HepG2 (cell line): ENCODE measurements around the gene RPL36AL. TPM values are rescaled to one million over a fixed set of nuclear protein-coding genes. Genes with fewer than 3 reads are reported as not detected.

Source experiments
- CHD2 ChIP-seq: IDR thresholded peaks from 2 replicates; pipeline ENCODE4 v1.6.1; 2011; ENCODE audit warnings: low read depth, low read length, improper control_type of control experiment
- ELF1 ChIP-seq: sonication (generic); formaldehyde crosslinking; IDR thresholded peaks from 2 replicates; pipeline ENCODE4 v1.4.0; 2020; ENCODE audit warnings: missing genetic modification reagents
- MAFF ChIP-seq: IDR thresholded peaks from 2 replicates; pipeline ENCODE4 v1.6.1; 2011; ENCODE audit warnings: low read depth, low read length, improper control_type of control experiment
- MED8 ChIP-seq: sonication (generic); formaldehyde crosslinking; IDR thresholded peaks from 2 replicates; pipeline ENCODE4 v1.8.1; 2023; ENCODE audit warnings: mild to moderate bottlenecking, missing genetic modification reagents; ENCODE audit not compliant: insufficient replicate concordance
- MYC ChIP-seq: sonication (generic); formaldehyde crosslinking; IDR thresholded peaks from 2 replicates; pipeline ENCODE4 v1.9.0; 2021; ENCODE audit warnings: missing genetic modification reagents, borderline replicate concordance
- RARA ChIP-seq: IDR thresholded peaks from 2 replicates; pipeline ENCODE4 v1.6.1; 2016; ENCODE audit warnings: missing genetic modification reagents, missing compliant biosample characterization
- RCOR2 ChIP-seq: IDR thresholded peaks from 2 replicates; pipeline ENCODE4 v1.6.1; 2016; ENCODE audit warnings: missing biosample characterization, missing genetic modification reagents
- SMAD9 ChIP-seq: sonication (generic); formaldehyde crosslinking; IDR thresholded peaks from 2 replicates; pipeline ENCODE4 v1.5.1; 2020; ENCODE audit warnings: mild to moderate bottlenecking, missing genetic modification reagents
- TGIF2 ChIP-seq: IDR thresholded peaks from 2 replicates; pipeline ENCODE4 v1.6.1; 2016; ENCODE audit warnings: control low read depth, missing compliant biosample characterization
- ZFP36L1 ChIP-seq: sonication (generic); formaldehyde crosslinking; IDR thresholded peaks from 2 replicates; pipeline ENCODE4 v1.8.0; 2022; ENCODE audit warnings: mild to moderate bottlenecking, missing genetic modification reagents, moderate library complexity
- ZNF20 ChIP-seq: sonication (generic); formaldehyde crosslinking; IDR thresholded peaks from 2 replicates; pipeline ENCODE4 v1.4.0; 2020; ENCODE audit warnings: mild to moderate bottlenecking, moderate library complexity, missing genetic modification reagents
- ZNF557 ChIP-seq: sonication (generic); formaldehyde crosslinking; IDR thresholded peaks from 2 replicates; pipeline ENCODE4 v1.4.0; 2020; ENCODE audit warnings: missing genetic modification reagents
- ZNF577 ChIP-seq: sonication (generic); formaldehyde crosslinking; IDR thresholded peaks from 2 replicates; pipeline ENCODE4 v1.4.0; 2020; ENCODE audit warnings: mild to moderate bottlenecking, low read depth, missing genetic modification reagents, borderline replicate concordance
- ZNF761 ChIP-seq: sonication (generic); formaldehyde crosslinking; conservative IDR thresholded peaks from 2 replicates; pipeline ENCODE4 v1.4.0; 2020; ENCODE audit warnings: mild to moderate bottlenecking, missing genetic modification reagents
- polyA plus RNA-seq, 8 experiments: library from polyadenylated mRNA; depleted of rRNA in 3 of 8; stranded (reverse) in 7 of 8; unstranded in 1 of 8; fragments of >200 nt; fragmentation: Illumina TruSeq in 4 of 8; extraction: Trizol in 4 of 8; gene quantifications; 2 replicates each; pipeline versions ENCODE4 v1.2.1 to v1.2.3, GENCODE V29; 2011 to 2016; ENCODE audit warnings: low read depth in 4 of 8, missing spikeins in 1 of 8, mixed read lengths in 1 of 8; ENCODE audit not compliant: insufficient read depth in 1 of 8
- total RNA-seq, 5 experiments: library from RNA; depleted of rRNA; stranded (reverse); fragments of >200 nt; fragmentation: Illumina TruSeq; extraction: Trizol; gene quantifications; 2 replicates each; pipeline ENCODE4 v1.2.3, GENCODE V29; 2016; ENCODE audit warnings: low read depth in 1 of 5
- TF ChIP-seq, protein P1 (sequence below): IDR thresholded peaks from 2 replicates; pipeline ENCODE4 v1.6.1; 2016; ENCODE audit warnings: missing compliant biosample characterization, missing genetic modification reagents, borderline replicate concordance
- TF ChIP-seq, protein P2 (sequence below), 2 experiments: fragments of 450-650 bp in 1 of 2; sonication (generic) in 1 of 2; formaldehyde crosslinking in 1 of 2; IDR thresholded peaks; 2 replicates each; pipeline versions ENCODE4 v1.6.1 to v1.8.0; 2016 to 2022; ENCODE audit warnings: antibody characterized with exemption in 1 of 2, mild to moderate bottlenecking in 1 of 2, missing genetic modification reagents in 1 of 2
- TF ChIP-seq, protein P3 (sequence below): sonication (generic); formaldehyde crosslinking; IDR thresholded peaks from 2 replicates; pipeline ENCODE4 v1.4.0; 2020; ENCODE audit warnings: missing genetic modification reagents

Gene RPL36AL
- total and polyA plus RNA-seq, 2 of the 13 experiments (the other 11 are each of a cell fraction or from before 2014, with no cell fraction given): 90.0 to 294 TPM

DNA sequence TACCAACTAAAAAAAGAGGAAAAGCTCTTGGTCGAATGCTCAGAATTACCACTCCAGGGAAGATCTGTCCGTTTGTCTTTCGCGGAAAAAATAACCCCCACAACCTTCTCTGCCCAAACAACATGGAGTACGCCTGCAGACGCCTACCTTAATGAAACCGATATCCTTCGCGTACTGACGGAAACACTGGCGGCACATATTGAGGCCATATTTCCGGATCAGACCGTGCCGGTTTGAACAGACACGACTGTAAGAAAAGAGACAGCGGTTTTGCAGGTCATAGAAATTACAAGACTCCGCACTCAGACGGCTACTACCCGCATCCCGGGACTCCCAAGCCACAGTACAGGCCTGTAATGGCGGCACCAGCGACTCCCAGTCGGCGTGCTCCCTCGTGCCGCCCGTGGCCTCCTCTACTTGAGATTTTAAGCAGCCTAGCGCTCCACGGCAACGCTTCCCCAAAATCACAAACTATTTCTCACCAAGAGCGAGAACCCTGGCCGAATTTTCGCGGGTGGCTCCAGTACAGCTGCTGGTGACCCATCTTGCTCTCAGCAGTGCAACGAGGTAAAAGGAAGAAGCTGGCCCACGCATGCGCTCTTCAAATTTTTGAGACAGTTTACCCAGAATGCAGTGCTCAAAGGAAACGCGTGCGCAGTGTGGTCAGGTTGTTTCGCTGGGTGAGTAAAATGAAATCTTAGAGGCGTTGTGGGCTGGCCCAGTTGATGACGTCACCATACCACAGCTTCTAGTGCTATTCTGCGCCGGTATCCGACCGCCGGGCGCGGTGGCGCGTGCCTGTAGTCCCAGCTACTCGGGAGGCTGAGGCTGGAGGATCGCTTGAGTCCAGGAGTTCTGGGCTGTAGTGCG, 34.4 kb downstream of the RPL36AL start, which contains the start of gene RPS29 (continued):
- TF ChIP-seq ZNF20 (no peak), RARA (CRISPR knock-in tag) (no peak), SMAD9 (no peak), RCOR2 (CRISPR knock-in tag) (peak; percentile 76; the same call in 1 of the 2 replicates), CHD2 (no peak), ZNF761 (no peak), MYC (CRISPR knock-in tag) (peak; percentile 96), TGIF2 (no peak), ELF1 (CRISPR knock-in tag) (peak; percentile 29), MED8 (CRISPR knock-in tag) (no peak), ZNF557 (peak; percentile 79), ZFP36L1 (CRISPR knock-in tag) (peak; percentile 44; the same call in 1 of the 2 replicates), MAFF (0 out of 2 replicates have a peak, but pooled peaks have one; percentile 20), ZNF577 (CRISPR knock-in tag) (no peak)
- TF ChIP-seq, protein P1, sequence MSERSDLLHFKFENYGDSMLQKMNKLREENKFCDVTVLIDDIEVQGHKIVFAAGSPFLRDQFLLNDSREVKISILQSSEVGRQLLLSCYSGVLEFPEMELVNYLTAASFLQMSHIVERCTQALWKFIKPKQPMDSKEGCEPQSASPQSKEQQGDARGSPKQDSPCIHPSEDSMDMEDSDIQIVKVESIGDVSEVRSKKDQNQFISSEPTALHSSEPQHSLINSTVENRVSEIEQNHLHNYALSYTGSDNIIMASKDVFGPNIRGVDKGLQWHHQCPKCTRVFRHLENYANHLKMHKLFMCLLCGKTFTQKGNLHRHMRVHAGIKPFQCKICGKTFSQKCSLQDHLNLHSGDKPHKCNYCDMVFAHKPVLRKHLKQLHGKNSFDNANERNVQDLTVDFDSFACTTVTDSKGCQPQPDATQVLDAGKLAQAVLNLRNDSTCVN (CRISPR knock-in tag): no peak
- TF ChIP-seq, protein P2, sequence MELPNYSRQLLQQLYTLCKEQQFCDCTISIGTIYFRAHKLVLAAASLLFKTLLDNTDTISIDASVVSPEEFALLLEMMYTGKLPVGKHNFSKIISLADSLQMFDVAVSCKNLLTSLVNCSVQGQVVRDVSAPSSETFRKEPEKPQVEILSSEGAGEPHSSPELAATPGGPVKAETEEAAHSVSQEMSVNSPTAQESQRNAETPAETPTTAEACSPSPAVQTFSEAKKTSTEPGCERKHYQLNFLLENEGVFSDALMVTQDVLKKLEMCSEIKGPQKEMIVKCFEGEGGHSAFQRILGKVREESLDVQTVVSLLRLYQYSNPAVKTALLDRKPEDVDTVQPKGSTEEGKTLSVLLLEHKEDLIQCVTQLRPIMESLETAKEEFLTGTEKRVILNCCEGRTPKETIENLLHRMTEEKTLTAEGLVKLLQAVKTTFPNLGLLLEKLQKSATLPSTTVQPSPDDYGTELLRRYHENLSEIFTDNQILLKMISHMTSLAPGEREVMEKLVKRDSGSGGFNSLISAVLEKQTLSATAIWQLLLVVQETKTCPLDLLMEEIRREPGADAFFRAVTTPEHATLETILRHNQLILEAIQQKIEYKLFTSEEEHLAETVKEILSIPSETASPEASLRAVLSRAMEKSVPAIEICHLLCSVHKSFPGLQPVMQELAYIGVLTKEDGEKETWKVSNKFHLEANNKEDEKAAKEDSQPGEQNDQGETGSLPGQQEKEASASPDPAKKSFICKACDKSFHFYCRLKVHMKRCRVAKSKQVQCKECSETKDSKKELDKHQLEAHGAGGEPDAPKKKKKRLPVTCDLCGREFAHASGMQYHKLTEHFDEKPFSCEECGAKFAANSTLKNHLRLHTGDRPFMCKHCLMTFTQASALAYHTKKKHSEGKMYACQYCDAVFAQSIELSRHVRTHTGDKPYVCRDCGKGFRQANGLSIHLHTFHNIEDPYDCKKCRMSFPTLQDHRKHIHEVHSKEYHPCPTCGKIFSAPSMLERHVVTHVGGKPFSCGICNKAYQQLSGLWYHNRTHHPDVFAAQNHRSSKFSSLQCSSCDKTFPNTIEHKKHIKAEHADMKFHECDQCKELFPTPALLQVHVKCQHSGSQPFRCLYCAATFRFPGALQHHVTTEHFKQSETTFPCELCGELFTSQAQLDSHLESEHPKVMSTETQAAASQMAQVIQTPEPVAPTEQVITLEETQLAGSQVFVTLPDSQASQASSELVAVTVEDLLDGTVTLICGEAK (IDR thresholded peaks at IDR 0.05): no peak
- TF ChIP-seq, protein P2 (CRISPR knock-in tag; IDR thresholded peaks at IDR 0.05): peak; percentile 63
- TF ChIP-seq, protein P3, sequence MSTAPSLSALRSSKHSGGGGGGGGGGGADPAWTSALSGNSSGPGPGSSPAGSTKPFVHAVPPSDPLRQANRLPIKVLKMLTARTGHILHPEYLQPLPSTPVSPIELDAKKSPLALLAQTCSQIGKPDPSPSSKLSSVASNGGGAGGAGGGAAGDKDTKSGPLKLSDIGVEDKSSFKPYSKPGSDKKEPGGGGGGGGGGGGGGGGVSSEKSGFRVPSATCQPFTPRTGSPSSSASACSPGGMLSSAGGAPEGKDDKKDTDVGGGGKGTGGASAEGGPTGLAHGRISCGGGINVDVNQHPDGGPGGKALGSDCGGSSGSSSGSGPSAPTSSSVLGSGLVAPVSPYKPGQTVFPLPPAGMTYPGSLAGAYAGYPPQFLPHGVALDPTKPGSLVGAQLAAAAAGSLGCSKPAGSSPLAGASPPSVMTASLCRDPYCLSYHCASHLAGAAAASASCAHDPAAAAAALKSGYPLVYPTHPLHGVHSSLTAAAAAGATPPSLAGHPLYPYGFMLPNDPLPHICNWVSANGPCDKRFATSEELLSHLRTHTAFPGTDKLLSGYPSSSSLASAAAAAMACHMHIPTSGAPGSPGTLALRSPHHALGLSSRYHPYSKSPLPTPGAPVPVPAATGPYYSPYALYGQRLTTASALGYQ (CRISPR knock-in tag): 0 out of 2 replicates have a peak, but pooled peaks have one; percentile 29
